Measurements from ENCODE around the gene HTR6.

The HTR6 gene

GRCh38 chr1:19648689-19649088, 16.0 kb upstream of the HTR6 start:
- no peak for TF ChIP-seq FOXK2 (IDR thresholded peaks at IDR 0.05)
- TF ChIP-seq LEF1 (IDR thresholded peaks at IDR 0.05; ENCODE audit: borderline replicate concordance): no peak
- no peak for TF ChIP-seq HDGF (IDR thresholded peaks at IDR 0.05; ENCODE audit: borderline replicate concordance)
- TF ChIP-seq ZNF384 (IDR thresholded peaks at IDR 0.05): no peak
- ChIA-PET CTCF (interaction anchor here (0.5 to 1.1 kb wide), 2 partner anchors 13 to 211 kb away, joined by 3 to 4 read pairs; no protein-coding TSS in a partner anchor), POLR2A (no interaction called here)
- no peak for DNase-seq (ENCODE audit: extremely low spot score)

- CTCF ChIA-PET: interaction anchor here (0.6 to 1.1 kb wide), 9 partner anchors 9 to 382 kb away, joined by 3 to 8 read pairs (median 4); no protein-coding TSS in a partner anchor
- DNase-seq (ENCODE audit: extremely low spot score): no peak
- POLR2A ChIA-PET: no interaction called here
- TF ChIP-seq SUZ12 (IDR thresholded peaks at IDR 0.05): no peak
- TF ChIP-seq L3MBTL2 (conservative IDR thresholded peaks at IDR 0.05): no peak
- no peak for TF ChIP-seq TARDBP (IDR thresholded peaks at IDR 0.05)
- TF ChIP-seq ZNF384 (IDR thresholded peaks at IDR 0.05): no peak
- no peak for TF ChIP-seq FOXA1 (IDR thresholded peaks at IDR 0.05)
- no peak for TF ChIP-seq FOXK2 (IDR thresholded peaks at IDR 0.05)
- TF ChIP-seq NFRKB (IDR thresholded peaks at IDR 0.05): no peak
- no peak for TF ChIP-seq ARNT (IDR thresholded peaks at IDR 0.05)
- TF ChIP-seq CTBP1 (IDR thresholded peaks at IDR 0.05; ENCODE audit: borderline replicate concordance): no peak
- no peak for TF ChIP-seq LEF1 (IDR thresholded peaks at IDR 0.05; ENCODE audit: borderline replicate concordance)
- no peak for TF ChIP-seq FOXM1 (IDR thresholded peaks at IDR 0.05; ENCODE audit: borderline replicate concordance)
- TF ChIP-seq BHLHE40 (IDR thresholded peaks at IDR 0.05; ENCODE audit: borderline replicate concordance): no peak
- TF ChIP-seq SP1 (IDR thresholded peaks at IDR 0.05): no peak
- TF ChIP-seq PKNOX1 (IDR thresholded peaks at IDR 0.05): no peak
- no peak for TF ChIP-seq HDGF (IDR thresholded peaks at IDR 0.05; ENCODE audit: borderline replicate concordance)
- TF ChIP-seq ELF4 (IDR thresholded peaks at IDR 0.05): no peak
Observed at GRCh38 chr1:19650416-19651140, 14.1 kb upstream of the HTR6 start.

- POLR2A ChIA-PET: interaction anchor here (0.9 kb wide), 1 partner anchor 166 kb away, joined by 3 read pairs; the partner anchor contains the start of gene CAPZB
- CTCF ChIA-PET: interaction anchor here (0.6 to 1.1 kb wide), 10 partner anchors 9 to 382 kb away, joined by 3 to 8 read pairs (median 4); no protein-coding TSS in a partner anchor
- TF ChIP-seq L3MBTL2 (conservative IDR thresholded peaks at IDR 0.05): no peak
- no peak for TF ChIP-seq NFRKB (IDR thresholded peaks at IDR 0.05)
- TF ChIP-seq ELF4 (IDR thresholded peaks at IDR 0.05): no peak
- TF ChIP-seq FOXA1 (IDR thresholded peaks at IDR 0.05): no peak
- no peak for TF ChIP-seq HDGF (IDR thresholded peaks at IDR 0.05; ENCODE audit: borderline replicate concordance)
- TF ChIP-seq LEF1 (IDR thresholded peaks at IDR 0.05; ENCODE audit: borderline replicate concordance): no peak
- no peak for TF ChIP-seq SUZ12 (IDR thresholded peaks at IDR 0.05)
- no peak for TF ChIP-seq CTBP1 (IDR thresholded peaks at IDR 0.05; ENCODE audit: borderline replicate concordance)
- no peak for TF ChIP-seq FOXK2 (IDR thresholded peaks at IDR 0.05)
- no peak for TF ChIP-seq FOXM1 (IDR thresholded peaks at IDR 0.05; ENCODE audit: borderline replicate concordance)
- no peak for TF ChIP-seq ARNT (IDR thresholded peaks at IDR 0.05)
- TF ChIP-seq PKNOX1 (IDR thresholded peaks at IDR 0.05): no peak
- no peak for TF ChIP-seq ZNF384 (IDR thresholded peaks at IDR 0.05)
- no peak for TF ChIP-seq TARDBP (IDR thresholded peaks at IDR 0.05)
- TF ChIP-seq BHLHE40 (IDR thresholded peaks at IDR 0.05; ENCODE audit: borderline replicate concordance): no peak
- TF ChIP-seq SP1 (IDR thresholded peaks at IDR 0.05): no peak
- DNase-seq (ENCODE audit: extremely low spot score): peak; percentile 73
Observed at GRCh38 chr1:19651141-19651737, 13.4 kb upstream of the HTR6 start.

- CTCF ChIA-PET: interaction anchor here (0.6 to 1.0 kb wide), 6 partner anchors 8 to 280 kb away, joined by 3 to 8 read pairs (median 5); no protein-coding TSS in a partner anchor
- DNase-seq (ENCODE audit: extremely low spot score): no peak
- TF ChIP-seq ZNF384 (IDR thresholded peaks at IDR 0.05) (no peak), CTBP1 (IDR thresholded peaks at IDR 0.05; ENCODE audit: borderline replicate concordance) (no peak)
- POLR2A ChIA-PET: no interaction called here
Observed at GRCh38 chr1:19654386-19654785, 10.3 kb upstream of the HTR6 start.

GRCh38 chr1:19654886-19655717, 9.6 kb upstream of the HTR6 start:
- CTCF ChIA-PET: interaction anchor here (0.6 kb wide), 1 partner anchor 104 kb away, joined by 4 read pairs; no protein-coding TSS in a partner anchor
- no peak for DNase-seq (ENCODE audit: extremely low spot score)
- POLR2A ChIA-PET: no interaction called here
- TF ChIP-seq SUZ12 (IDR thresholded peaks at IDR 0.05): no peak
- no peak for TF ChIP-seq SP1 (IDR thresholded peaks at IDR 0.05)

GRCh38 chr1:19655718-19656080, 9.0 kb upstream of the HTR6 start:
- CTCF ChIA-PET: no interaction called here
- no peak for TF ChIP-seq BHLHE40 (IDR thresholded peaks at IDR 0.05; ENCODE audit: borderline replicate concordance)
- no peak for TF ChIP-seq ZNF384 (IDR thresholded peaks at IDR 0.05)
- no peak for TF ChIP-seq ARNT (IDR thresholded peaks at IDR 0.05)
- TF ChIP-seq SP1 (IDR thresholded peaks at IDR 0.05): no peak
- TF ChIP-seq FOXM1 (IDR thresholded peaks at IDR 0.05; ENCODE audit: borderline replicate concordance): no peak
- no peak for TF ChIP-seq HDGF (IDR thresholded peaks at IDR 0.05; ENCODE audit: borderline replicate concordance)
- no peak for TF ChIP-seq SUZ12 (IDR thresholded peaks at IDR 0.05)
- no peak for TF ChIP-seq PKNOX1 (IDR thresholded peaks at IDR 0.05)
- no peak for TF ChIP-seq LEF1 (IDR thresholded peaks at IDR 0.05; ENCODE audit: borderline replicate concordance)
- no peak for TF ChIP-seq FOXK2 (IDR thresholded peaks at IDR 0.05)
- no peak for TF ChIP-seq NFRKB (IDR thresholded peaks at IDR 0.05)
- no peak for TF ChIP-seq L3MBTL2 (conservative IDR thresholded peaks at IDR 0.05)
- TF ChIP-seq CTBP1 (IDR thresholded peaks at IDR 0.05; ENCODE audit: borderline replicate concordance): no peak
- TF ChIP-seq ELF4 (IDR thresholded peaks at IDR 0.05): no peak
- DNase-seq (ENCODE audit: extremely low spot score): no peak
- POLR2A ChIA-PET: no interaction called here
